Activated T-helper 9 cell treated with anti-CD3 and anti-CD28 coated beads, Interleukin-2, amount 50 U/mL, for 16 hours (primary cell): Measurements from ENCODE around the gene APOC4.
"Not testable (repeated sequence)": the region's sequence is repeated elsewhere in the genome, so short reads cannot be mapped to it uniquely, and the experiment has no call there.

Experiments used
- DNase-seq: peaks from one replicate; pipeline ENCODE4 v3.0.0-alpha.2; 2020; ENCODE audit warnings: low read depth

The APOC4 gene, protein sequence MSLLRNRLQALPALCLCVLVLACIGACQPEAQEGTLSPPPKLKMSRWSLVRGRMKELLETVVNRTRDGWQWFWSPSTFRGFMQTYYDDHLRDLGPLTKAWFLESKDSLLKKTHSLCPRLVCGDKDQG

DNA sequence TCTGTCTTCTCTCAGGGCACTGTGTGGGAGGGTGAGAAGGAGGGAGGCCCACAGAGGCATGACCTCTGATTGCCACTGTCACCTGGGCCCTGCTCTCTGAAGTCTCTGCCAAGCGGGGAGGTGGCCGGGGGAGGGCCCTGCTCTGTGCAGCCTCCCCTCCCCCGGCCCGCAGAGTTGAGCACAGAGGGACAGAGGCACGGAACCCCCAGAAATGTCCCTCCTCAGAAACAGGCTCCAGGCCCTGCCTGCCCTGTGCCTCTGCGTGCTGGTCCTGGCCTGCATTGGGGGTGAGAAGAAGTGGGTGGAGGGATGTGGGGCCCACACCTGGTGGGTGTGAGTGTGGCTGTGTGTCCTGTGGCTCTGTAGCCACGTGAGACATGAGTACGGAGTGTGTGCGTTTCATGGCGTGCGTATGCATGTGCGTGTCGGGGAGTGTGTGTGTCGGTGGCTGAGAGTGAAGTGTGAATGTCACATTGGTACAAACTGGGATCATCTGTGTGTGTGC, at the start of gene APOC4:
APOC4 (plus strand) TSS at position 171 of the 505 bp plus-strand sequence; CDS start at position 212, 41 bp downstream.
- no peak for DNase-seq

DNA sequence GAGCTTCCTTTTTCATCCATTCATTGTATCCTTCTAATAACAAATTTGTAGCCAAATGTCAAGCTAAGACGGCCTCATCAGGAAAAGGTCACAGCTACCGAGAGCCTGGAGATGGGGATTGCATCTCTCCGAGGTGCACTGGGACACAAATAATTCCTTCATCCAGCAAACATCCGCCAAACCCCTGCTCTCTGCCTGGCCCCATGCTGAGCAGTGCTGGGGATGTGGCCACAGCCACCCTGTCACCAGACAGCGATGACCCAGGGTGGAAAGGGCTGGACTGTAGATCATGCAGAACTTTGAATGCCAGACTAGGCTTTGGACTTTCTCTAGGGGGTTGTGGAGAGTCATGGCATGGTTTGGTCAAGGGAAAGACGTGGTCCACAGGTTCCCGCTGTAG, 49.1 kb upstream of the APOC4 start:
- no peak for DNase-seq

DNA sequence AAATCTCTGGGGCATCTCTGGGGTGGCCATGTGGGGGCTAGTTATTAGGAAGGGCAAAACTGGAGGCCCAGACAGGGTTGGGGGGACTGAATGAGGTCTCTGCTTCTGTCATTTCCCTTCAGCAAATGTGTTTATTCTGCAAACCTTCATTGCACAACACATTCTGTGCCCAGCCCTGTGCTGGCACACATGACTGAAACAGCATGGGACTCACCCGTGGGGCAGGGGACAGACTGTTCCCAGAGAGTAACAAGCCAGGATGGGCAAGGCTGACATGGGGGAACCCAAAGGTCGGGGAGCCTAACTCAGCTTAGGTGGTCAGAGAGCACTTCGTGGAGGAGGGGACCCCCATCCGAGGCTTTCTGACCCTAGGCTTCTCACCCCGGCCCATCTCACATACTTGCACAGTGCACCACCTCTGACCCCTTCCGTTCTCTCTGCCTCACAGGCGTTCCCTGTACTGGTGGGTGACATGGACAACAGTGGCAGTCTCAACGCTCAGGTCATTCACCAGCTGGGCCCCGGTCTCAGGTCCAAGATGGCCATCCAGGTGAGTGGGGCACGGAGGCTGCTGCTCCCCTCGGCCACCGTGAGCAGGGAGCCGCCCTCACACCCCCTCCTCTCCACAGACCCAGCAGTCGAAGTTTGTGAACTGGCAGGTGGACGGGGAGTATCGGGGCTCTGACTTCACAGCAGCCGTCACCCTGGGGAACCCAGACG, 48.5 kb upstream of the APOC4 start:
- no peak for DNase-seq

DNA sequence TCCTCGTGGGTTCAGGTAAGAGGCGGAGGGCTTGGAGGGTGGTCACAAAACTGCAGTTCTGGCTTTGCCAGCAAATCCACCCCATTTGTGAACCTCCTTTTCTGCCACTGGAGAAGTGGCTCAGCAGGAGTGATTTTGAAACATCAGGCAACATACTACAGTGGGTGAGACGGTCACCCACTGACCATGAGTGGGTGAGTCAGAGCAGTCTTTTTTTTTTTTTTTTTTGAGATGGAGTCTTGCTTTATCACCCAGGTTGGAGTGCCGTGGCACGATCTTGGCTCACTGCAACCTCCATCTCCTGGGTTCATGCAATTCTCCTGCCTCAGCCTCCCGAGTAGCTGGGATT, 48.0 kb upstream of the APOC4 start:
- DNase-seq, result no peak

DNA sequence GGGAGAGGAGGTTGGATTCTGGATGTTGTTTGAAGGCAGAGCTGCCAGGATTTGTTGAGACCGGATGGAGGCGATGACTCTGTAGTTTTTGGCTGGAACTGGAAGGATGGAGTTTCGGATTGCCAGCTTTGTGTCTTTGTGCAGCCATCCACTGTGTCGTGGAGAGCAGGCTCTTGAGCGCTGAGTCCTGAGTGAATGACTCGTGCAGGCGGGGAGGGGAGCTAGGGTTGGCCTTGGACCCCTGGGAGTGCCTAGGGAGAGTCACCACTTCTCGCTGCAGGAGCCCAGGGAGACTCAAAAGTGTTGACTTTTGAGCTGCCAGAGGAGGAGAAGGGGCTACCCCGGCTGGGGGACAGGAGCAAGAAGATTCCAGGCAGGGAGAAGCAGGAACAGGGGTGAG, 47.1 kb upstream of the APOC4 start:
- no peak for DNase-seq

DNA sequence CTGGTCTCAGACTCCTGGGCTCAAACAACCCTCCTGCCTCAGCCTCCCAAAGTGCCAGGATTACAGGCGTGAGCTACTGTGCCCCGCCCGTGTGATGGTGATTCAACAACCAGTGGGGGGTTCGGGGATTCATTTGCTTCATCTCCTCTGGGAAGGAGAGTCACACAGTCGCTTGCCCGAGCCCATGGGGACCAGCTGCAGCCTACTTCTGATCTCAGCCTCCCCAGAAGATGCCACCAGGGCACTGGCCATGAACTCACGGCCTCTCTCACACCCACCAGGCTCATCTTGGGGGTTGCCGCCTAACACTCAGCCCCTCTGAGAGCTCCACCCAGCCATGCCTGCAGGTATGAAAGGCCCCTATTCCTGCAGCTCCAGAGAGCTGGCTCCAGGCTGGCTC, 44.2 kb upstream of the APOC4 start:
- DNase-seq, result no peak

DNA sequence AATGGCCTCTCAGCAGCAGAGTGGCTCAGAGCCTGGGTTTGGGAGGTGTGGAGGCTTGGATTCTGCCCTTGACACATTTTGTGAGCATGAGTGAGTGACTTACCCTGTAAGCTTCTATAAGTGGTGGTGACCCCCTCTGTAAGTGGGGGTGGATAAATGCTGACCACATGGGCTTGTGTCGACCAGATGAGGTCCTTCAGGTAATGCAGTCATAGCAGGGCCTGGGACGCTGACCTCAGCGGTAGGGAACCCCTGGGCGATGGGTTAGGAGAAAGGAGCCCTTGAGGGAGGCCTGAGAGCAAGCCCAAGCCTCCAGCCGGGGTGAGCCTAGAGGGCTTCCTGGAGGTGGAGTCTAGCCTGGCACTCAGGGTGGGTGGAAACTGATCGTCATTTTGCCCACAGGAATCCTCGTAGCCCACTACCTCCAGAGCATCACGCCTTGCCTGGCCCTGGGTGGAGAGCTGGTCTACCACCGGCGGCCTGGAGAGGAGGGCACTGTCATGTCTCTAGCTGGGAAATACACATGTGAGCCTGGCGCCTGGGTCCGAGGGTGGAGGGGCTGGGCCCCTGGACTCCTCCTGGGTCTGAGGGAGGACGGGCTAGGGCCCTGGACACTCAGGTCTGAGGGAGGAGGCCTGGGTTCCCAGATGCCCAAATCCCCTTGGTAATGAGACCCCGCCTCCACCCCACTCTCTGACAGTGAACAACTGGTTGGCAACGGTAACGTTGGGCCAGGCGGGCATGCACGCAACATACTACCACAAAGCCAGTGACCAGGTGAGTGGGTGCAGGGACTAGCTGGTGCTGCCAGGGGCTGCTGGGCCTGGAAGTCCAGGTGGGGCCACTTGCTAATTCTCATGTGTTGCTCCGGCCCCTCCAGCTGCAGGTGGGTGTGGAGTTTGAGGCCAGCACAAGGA, 41.5 kb upstream of the APOC4 start:
- no peak for DNase-seq

DNA sequence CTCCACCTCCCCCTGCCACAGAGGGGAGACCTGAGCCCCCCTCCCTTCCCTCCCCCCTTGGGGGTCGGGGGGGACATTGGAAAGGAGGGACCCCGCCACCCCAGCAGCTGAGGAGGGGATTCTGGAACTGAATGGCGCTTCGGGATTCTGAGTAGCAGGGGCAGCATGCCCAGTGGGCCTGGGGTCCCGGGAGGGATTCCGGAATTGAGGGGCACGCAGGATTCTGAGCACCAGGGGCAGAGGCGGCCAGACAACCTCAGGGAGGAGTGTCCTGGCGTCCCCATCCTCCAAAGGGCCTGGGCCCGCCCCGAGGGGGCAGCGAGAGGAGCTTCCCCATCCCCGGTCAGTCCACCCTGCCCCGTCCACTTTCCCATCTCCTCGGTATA, 38.8 kb upstream of the APOC4 start:
- no peak for DNase-seq

DNA sequence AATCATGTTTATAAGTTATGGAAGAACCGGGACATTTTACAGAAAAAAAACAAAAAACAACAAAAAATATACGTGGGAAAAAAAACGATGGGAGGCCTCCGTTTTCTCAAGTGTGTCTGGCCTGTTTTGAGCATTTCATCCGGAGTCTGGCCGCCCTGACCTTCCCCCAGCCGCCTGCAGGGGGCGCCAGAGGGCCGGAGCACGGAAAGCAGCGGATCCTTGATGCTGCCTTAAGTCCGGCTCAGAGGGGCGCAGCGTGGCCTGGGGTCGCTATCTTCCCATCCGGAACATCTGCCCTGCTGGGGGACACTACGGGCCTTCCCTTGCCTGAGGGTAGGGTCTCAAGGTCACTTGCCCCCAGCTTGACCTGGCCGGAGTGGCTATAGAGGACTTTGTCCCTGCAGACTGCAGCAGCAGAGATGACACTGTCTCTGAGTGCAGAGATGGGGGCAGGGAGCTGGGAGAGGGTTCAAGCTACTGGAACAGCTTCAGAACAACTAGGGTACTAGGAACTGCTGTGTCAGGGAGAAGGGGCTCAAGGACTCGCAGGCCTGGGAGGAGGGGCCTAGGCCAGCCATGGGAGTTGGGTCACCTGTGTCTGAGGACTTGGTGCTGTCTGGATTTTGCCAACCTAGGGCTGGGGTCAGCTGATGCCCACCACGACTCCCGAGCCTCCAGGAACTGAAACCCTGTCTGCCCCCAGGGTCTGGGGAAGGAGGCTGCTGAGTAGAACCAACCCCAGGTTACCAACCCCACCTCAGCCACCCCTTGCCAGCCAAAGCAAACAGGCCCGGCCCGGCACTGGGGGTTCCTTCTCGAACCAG, 38.2 kb upstream of the APOC4 start:
- peak; percentile 68 for DNase-seq

DNA sequence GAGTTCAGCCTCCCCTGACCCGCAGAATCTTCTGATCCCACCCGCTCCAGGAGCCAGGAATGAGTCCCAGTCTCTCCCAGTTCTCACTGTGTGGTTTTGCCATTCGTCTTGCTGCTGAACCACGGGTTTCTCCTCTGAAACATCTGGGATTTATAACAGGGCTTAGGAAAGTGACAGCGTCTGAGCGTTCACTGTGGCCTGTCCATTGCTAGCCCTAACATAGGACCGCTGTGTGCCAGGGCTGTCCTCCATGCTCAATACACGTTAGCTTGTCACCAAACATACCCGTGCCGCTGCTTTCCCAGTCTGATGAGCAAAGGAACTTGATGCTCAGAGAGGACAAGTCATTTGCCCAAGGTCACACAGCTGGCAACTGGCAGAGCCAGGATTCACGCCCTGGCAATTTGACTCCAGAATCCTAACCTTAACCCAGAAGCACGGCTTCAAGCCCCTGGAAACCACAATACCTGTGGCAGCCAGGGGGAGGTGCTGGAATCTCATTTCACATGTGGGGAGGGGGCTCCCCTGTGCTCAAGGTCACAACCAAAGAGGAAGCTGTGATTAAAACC, 37.5 kb upstream of the APOC4 start:
- no peak for DNase-seq

DNA sequence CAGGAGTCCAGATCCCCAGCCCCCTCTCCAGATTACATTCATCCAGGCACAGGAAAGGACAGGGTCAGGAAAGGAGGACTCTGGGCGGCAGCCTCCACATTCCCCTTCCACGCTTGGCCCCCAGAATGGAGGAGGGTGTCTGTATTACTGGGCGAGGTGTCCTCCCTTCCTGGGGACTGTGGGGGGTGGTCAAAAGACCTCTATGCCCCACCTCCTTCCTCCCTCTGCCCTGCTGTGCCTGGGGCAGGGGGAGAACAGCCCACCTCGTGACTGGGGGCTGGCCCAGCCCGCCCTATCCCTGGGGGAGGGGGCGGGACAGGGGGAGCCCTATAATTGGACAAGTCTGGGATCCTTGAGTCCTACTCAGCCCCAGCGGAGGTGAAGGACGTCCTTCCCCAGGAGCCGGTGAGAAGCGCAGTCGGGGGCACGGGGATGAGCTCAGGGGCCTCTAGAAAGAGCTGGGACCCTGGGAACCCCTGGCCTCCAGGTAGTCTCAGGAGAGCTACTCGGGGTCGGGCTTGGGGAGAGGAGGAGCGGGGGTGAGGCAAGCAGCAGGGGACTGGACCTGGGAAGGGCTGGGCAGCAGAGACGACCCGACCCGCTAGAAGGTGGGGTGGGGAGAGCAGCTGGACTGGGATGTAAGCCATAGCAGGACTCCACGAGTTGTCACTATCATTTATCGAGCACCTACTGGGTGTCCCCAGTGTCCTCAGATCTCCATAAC, 36.4 kb upstream of the APOC4 start, which contains the start of gene APOE:
APOE (plus strand) TSS at position 360 of the 724 bp plus-strand sequence. CDS start 829 bp downstream, outside the sequence.
- no peak for DNase-seq

DNA sequence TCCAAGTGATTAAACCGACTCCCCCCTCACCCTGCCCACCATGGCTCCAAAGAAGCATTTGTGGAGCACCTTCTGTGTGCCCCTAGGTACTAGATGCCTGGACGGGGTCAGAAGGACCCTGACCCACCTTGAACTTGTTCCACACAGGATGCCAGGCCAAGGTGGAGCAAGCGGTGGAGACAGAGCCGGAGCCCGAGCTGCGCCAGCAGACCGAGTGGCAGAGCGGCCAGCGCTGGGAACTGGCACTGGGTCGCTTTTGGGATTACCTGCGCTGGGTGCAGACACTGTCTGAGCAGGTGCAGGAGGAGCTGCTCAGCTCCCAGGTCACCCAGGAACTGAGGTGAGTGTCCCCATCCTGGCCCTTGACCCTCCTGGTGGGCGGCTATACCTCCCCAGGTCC, 34.4 kb upstream of the APOC4 start:
- no peak for DNase-seq

DNA sequence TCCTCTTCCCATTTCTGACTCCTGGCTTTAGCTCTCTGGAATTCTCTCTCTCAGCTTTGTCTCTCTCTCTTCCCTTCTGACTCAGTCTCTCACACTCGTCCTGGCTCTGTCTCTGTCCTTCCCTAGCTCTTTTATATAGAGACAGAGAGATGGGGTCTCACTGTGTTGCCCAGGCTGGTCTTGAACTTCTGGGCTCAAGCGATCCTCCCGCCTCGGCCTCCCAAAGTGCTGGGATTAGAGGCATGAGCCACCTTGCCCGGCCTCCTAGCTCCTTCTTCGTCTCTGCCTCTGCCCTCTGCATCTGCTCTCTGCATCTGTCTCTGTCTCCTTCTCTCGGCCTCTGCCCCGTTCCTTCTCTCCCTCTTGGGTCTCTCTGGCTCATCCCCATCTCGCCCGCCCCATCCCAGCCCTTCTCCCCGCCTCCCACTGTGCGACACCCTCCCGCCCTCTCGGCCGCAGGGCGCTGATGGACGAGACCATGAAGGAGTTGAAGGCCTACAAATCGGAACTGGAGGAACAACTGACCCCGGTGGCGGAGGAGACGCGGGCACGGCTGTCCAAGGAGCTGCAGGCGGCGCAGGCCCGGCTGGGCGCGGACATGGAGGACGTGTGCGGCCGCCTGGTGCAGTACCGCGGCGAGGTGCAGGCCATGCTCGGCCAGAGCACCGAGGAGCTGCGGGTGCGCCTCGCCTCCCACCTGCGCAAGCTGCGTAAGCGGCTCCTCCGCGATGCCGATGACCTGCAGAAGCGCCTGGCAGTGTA, 33.8 kb upstream of the APOC4 start:
- no peak for DNase-seq

DNA sequence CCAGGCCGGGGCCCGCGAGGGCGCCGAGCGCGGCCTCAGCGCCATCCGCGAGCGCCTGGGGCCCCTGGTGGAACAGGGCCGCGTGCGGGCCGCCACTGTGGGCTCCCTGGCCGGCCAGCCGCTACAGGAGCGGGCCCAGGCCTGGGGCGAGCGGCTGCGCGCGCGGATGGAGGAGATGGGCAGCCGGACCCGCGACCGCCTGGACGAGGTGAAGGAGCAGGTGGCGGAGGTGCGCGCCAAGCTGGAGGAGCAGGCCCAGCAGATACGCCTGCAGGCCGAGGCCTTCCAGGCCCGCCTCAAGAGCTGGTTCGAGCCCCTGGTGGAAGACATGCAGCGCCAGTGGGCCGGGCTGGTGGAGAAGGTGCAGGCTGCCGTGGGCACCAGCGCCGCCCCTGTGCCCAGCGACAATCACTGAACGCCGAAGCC, 33.2 kb upstream of the APOC4 start:
- DNase-seq, result no peak

DNA sequence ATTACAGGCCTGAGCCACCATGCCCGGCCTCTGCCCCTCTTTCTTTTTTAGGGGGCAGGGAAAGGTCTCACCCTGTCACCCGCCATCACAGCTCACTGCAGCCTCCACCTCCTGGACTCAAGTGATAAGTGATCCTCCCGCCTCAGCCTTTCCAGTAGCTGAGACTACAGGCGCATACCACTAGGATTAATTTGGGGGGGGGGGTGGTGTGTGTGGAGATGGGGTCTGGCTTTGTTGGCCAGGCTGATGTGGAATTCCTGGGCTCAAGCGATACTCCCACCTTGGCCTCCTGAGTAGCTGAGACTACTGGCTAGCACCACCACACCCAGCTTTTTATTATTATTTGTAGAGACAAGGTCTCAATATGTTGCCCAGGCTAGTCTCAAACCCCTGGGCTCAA, 32.3 kb upstream of the APOC4 start:
- DNase-seq, result no peak

DNA sequence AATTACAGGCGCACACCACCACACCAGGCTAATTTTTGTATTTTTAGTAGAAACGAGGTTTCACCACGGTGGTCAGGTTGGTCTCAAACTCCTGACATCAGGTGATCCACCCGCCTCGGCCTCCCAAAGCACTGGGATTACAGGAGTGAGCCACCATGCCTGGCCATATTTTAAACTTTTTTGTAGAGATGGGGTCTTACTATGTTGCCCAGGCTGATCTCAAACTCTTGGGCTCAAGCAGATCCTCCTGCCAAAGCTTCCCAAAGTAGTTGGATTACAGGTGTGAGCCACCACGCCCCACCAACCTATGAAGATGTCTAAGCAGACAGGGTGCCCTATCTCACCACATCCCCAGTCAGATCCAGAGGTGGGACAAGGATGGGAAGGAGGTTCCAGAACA, 30.1 kb upstream of the APOC4 start:
- not testable (repeated sequence) for DNase-seq

DNA sequence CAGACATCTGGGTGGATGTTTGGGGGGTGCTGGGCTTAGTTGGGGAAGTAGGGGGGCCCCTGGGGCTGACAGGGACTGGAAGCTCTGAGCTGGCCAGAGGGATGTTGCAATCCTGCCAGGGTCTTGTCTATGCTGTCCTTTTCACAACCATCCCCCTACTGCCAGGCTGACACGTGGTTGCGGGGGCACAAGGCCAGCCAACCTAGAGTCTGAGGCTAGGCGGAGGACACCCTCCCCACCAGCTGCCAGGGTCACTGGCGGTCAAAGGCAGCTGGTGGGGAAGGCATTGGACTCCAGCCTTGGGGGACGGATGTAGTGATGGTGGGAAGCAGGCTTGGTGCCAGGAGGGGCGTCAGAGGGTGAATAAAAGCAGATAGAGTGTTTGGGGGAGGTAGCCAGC, 29.2 kb upstream of the APOC4 start:
- DNase-seq, result no peak

DNA sequence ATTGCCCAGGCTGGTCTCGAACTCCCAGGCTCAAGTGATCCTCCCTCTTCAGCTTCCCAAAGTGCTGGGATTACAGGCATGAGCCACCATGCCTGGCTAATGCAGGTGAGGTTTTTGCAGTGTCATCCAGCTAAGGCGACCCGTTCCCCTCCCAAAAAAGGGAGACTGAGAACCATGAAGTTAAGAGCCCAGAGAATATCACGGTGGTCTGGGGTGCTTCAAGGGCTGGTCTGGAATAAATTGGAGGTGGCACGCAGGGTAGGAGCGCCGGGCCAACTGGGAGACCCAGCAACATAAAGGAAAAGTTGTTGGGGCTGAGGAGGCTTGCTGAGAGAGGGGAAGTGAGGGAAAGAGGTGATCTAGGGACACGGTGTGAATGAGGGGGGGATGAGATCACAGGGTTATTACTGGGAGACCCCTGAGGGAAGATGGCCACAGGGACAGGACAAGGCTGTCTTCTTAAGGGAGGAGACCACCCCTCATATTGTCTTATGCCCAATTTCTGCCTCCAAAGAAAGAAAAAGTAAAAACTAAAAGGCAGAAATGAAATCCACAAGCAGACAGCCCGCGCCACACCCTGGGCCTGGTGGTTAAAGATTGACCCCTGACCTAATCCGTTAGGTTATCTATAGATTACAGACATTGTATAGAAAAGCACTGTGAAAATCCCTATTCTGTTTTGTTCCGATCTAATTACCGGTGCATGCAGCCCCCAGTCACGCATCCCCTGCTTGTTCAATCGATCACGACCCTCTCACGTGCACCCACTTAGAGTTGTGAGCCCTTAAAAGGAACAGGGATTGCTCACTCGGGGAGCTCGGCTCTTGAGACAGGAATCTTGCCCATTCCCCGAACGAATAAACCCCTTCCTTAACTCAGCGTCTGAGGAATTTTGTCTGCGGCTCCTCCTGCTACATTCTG, 28.3 kb upstream of the APOC4 start:
- DNase-seq, result not testable (repeated sequence)
